GM12878 (cell line): ENCODE measurements around the gene CNPY1.

Experiments used
- ATF2 ChIP-seq: IDR thresholded peaks from 2 replicates; pipeline ENCODE4 v1.6.1; 2012; ENCODE audit warnings: low read length, inconsistent platforms
- BACH1 ChIP-seq: fragments of 450-650 bp; IDR thresholded peaks from 2 replicates; pipeline ENCODE4 v1.6.1; 2017; ENCODE audit warnings: mild to moderate bottlenecking, borderline replicate concordance
- CEBPB ChIP-seq, 2 experiments: fragments of 150-350 bp in 1 of 2; IDR thresholded peaks; 2 replicates each; pipeline ENCODE4 v1.6.1; 2012 to 2014; ENCODE audit warnings: low read depth in 2 of 2, low read length in 2 of 2, borderline replicate concordance in 1 of 2, inconsistent platforms in 1 of 2
- EGR1 ChIP-seq, 2 experiments: IDR thresholded peaks; 1 replicate in 1 of 2; 2 replicates in 1 of 2; pipeline ENCODE4 v1.6.1; 2011 to 2012; ENCODE audit warnings: low read depth in 2 of 2, low read length in 2 of 2, borderline replicate concordance in 1 of 2, mild to moderate bottlenecking in 1 of 2, moderate library complexity in 1 of 2
- MXI1 ChIP-seq: fragments of 150-350 bp; IDR thresholded peaks from 2 replicates; pipeline ENCODE4 v1.6.1; 2011; ENCODE audit warnings: low read depth, mild to moderate bottlenecking, inconsistent platforms, low read length, improper control_type of control experiment
- POLR2AphosphoS5 ChIP-seq: IDR thresholded peaks from 2 replicates; pipeline ENCODE4 v1.6.1; 2011; ENCODE audit warnings: mild to moderate bottlenecking, low read length, inconsistent platforms
- RFX5 ChIP-seq: IDR thresholded peaks from 2 replicates; pipeline ENCODE4 v1.6.1; 2011; ENCODE audit warnings: low read depth, low read length, improper control_type of control experiment
- SRF ChIP-seq, 2 experiments: IDR thresholded peaks; 2 replicates each; pipeline ENCODE4 v1.6.1; 2011; ENCODE audit warnings: low read depth in 2 of 2, low read length in 2 of 2, mild to moderate bottlenecking in 1 of 2, moderate library complexity in 1 of 2
- YY1 ChIP-seq: IDR thresholded peaks from 2 replicates; pipeline ENCODE4 v1.6.1; 2011; ENCODE audit warnings: low read depth, mild to moderate bottlenecking, low read length
- TF ChIP-seq, protein P1 (sequence below), 3 experiments: IDR thresholded peaks in 2 of 3; conservative IDR thresholded peaks in 1 of 3; 2 replicates each; pipeline ENCODE4 v1.5.1; 2011; ENCODE audit warnings: low read depth in 3 of 3, low read length in 3 of 3, mild to moderate bottlenecking in 3 of 3, control low read depth in 2 of 3, moderate library complexity in 2 of 3, inconsistent platforms in 1 of 3, mixed read lengths in 1 of 3; ENCODE audit not compliant: control insufficient read depth in 2 of 3, insufficient read depth in 1 of 3; ENCODE audit errors: extremely low read depth in 1 of 3

DNA sequence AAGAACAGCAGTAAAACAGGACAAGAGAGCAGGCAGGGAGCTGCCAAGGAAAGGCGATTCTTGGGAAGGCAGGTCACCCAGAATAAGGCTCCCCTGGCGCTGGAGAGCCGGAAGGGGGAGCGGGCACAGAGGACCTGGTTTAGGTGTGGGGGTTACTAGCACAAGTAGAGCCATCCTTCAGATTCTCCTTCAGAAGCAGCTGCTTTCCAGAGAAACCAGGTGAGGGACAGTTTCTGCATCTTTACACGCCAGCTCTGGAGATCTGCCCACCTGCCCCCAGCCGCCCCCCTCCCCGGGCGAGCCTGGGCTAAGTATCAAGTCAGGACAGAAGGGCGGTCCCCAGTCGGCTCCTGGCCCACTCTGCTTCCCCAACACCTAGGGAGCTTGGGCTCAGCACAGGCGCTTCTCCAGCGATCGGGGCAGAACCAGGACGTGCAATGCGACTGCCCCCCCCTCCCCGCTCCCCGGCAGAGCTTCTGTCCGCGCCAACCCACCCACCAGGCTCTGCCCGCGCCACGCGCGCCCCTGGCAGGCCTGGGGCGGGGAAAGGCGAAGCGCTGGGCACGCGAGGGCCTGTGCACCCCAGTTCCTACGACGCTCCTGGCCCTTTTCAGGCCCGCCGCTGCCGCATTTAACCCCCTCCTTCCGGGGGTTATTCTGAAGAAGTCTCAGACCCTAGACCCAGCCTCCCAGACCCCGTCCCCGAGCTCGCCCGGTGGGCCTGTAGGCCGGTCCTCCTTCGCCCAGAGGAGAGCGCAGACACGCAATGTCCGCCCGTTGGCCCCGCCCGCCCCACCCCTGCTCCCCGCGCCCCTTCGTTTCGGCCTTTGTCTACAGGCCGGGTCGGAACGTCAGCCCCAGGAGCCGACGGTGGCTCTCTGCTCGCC lies 92.8 kb downstream of the CNPY1 start:
- no peak for TF ChIP-seq EGR1 (IDR thresholded peaks at IDR 0.05; ENCODE audit: borderline replicate concordance in 1 of 2, low read depth in 2 of 2, low read length in 2 of 2)
- TF ChIP-seq, protein P1, sequence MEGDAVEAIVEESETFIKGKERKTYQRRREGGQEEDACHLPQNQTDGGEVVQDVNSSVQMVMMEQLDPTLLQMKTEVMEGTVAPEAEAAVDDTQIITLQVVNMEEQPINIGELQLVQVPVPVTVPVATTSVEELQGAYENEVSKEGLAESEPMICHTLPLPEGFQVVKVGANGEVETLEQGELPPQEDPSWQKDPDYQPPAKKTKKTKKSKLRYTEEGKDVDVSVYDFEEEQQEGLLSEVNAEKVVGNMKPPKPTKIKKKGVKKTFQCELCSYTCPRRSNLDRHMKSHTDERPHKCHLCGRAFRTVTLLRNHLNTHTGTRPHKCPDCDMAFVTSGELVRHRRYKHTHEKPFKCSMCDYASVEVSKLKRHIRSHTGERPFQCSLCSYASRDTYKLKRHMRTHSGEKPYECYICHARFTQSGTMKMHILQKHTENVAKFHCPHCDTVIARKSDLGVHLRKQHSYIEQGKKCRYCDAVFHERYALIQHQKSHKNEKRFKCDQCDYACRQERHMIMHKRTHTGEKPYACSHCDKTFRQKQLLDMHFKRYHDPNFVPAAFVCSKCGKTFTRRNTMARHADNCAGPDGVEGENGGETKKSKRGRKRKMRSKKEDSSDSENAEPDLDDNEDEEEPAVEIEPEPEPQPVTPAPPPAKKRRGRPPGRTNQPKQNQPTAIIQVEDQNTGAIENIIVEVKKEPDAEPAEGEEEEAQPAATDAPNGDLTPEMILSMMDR (IDR thresholded peaks at IDR 0.05 in 2 of 3, conservative IDR thresholded peaks at IDR 0.05 in 1 of 3; ENCODE audit: control insufficient read depth in 2 of 3, extremely low read depth in 1 of 3, insufficient read depth in 1 of 3, low read depth in 3 of 3, low read length in 3 of 3): no peak
- no peak for TF ChIP-seq YY1
- TF ChIP-seq ATF2: no peak
- no peak for TF ChIP-seq POLR2AphosphoS5
- TF ChIP-seq CEBPB (IDR thresholded peaks at IDR 0.05; ENCODE audit: borderline replicate concordance in 1 of 2, low read depth in 2 of 2, low read length in 2 of 2): no peak
- TF ChIP-seq RFX5: no peak
- no peak for TF ChIP-seq SRF (IDR thresholded peaks at IDR 0.05; ENCODE audit: low read depth in 2 of 2, low read length in 2 of 2)
- no peak for TF ChIP-seq MXI1
- no peak for TF ChIP-seq BACH1
